ENCODE results near the gene TYSND1.
"Not testable (repeated sequence)": the region's sequence is repeated elsewhere in the genome, so short reads cannot be mapped to it uniquely, and the experiment has no call there.

Gene TYSND1

GRCh38 chr10:70162892-70163201 lies 16.3 kb upstream of the TYSND1 start:
- no peaks in the 10 kb centered on the region for H3K9me3 ChIP-seq (replicated peaks; ENCODE audit: low read length)
- H3K4me3 ChIP-seq (ENCODE audit: low read length): no peak overlapping the region
- H3K4me2 ChIP-seq (ENCODE audit: low read length): no peak overlapping the region
- peaks cover 81% of the 10 kb centered on the region for H3K36me3 ChIP-seq (ENCODE audit: insufficient read depth, low read length)
- peaks cover 17% of the 10 kb centered on the region for H3K4me1 ChIP-seq (ENCODE audit: control insufficient read depth, insufficient read depth, low read length)
- no peaks in the 10 kb centered on the region for H3K27me3 ChIP-seq (ENCODE audit: control insufficient read depth, insufficient read depth, low read length)
- no peak overlapping the region for H3K9ac ChIP-seq (ENCODE audit: low read depth, low read length)

DNA sequence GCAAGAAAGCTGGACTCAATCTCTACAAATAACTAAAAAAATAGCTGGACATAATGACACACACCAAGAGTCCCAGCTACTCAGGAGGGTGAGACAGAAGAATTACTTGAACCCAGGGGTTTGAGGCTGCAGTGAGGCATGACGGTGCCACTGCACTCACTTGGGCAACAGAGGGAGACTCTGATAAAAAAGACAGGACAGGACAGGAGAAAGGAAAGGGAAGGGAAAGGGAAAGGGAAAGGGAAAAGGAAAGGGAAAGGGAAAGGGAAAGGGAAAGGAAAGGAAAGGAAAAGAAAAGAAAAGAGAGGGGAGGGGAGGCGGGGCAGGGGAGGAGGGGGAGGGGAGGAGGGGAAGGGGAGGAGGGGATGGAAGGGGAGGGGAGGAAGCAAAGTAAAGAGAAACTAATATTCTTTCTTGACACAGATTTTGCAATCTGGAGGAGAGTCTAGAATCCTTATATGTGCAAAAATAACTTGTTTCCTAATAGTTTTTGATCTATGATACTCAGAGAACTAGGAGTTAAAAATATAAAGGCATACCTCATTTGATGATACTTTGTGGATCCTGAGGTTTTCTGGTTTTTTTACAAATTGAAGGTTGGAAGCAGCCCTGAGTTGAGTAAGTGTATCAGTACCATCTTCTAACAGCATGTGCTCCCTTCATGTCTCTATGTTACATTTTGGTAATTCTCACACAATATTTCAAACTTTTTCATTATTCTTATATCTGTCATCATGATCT lies 15.8 kb upstream of the TYSND1 start:
- H3K9me3 ChIP-seq (replicated peaks; ENCODE audit: low read length): no peaks in the 10 kb centered on the region
- H3K27me3 ChIP-seq (ENCODE audit: control insufficient read depth, insufficient read depth, low read length): no peaks in the 10 kb centered on the region
- no peak overlapping the region for H3K9ac ChIP-seq (ENCODE audit: low read depth, low read length)
- H3K4me3 ChIP-seq (ENCODE audit: low read length): no peak overlapping the region
- no peak overlapping the region for H3K4me2 ChIP-seq (ENCODE audit: low read length)
- peaks cover 12% of the 10 kb centered on the region for H3K4me1 ChIP-seq (ENCODE audit: control insufficient read depth, insufficient read depth, low read length)
- peaks cover 82% of the 10 kb centered on the region for H3K36me3 ChIP-seq (ENCODE audit: insufficient read depth, low read length)

- Histone ChIP-seq H3K9ac (ENCODE audit: low read depth, low read length) (no peak overlapping the region), H3K4me2 (ENCODE audit: low read length) (no peak overlapping the region), H3K4me1 (ENCODE audit: control insufficient read depth, insufficient read depth, low read length) (peaks cover 7% of the 10 kb centered on the region), H3K9me3 (replicated peaks; ENCODE audit: low read length) (no peaks in the 10 kb centered on the region), H3K36me3 (ENCODE audit: insufficient read depth, low read length) (peaks cover 84% of the 10 kb centered on the region), H3K27me3 (ENCODE audit: control insufficient read depth, insufficient read depth, low read length) (no peaks in the 10 kb centered on the region), H3K4me3 (ENCODE audit: low read length) (no peak overlapping the region)
Measured at GRCh38 chr10:70160798-70161197, 14.3 kb upstream of the TYSND1 start.

DNA sequence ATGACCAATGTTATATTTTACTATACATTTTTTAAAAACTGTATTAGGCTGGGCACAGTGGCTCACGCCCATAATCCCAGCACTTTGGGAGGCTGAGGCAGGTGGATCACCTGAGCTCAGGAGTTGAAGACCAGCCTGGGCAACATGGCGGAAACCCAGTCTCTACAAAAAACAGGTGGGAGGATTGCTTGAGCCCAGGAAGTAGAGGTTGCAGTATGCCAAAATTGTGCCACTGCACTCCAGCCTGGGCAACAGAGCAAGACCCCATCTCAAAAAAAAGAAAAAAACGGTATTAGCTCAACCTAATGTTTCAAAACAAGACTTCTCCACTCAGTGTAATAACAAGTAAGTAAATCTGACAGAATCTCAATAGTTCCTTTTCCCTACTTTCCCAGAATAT lies 12.9 kb upstream of the TYSND1 start:
- H3K4me1 ChIP-seq (ENCODE audit: control insufficient read depth, insufficient read depth, low read length); H3K9ac ChIP-seq (ENCODE audit: low read depth, low read length); H3K4me2 ChIP-seq (ENCODE audit: low read length); H3K9me3 ChIP-seq (replicated peaks; ENCODE audit: low read length); H3K4me3 ChIP-seq (ENCODE audit: low read length); H3K27me3 ChIP-seq (ENCODE audit: control insufficient read depth, insufficient read depth, low read length): not testable (repeated sequence)
- peaks cover 86% of the 10 kb centered on the region for H3K36me3 ChIP-seq (ENCODE audit: insufficient read depth, low read length)

DNA sequence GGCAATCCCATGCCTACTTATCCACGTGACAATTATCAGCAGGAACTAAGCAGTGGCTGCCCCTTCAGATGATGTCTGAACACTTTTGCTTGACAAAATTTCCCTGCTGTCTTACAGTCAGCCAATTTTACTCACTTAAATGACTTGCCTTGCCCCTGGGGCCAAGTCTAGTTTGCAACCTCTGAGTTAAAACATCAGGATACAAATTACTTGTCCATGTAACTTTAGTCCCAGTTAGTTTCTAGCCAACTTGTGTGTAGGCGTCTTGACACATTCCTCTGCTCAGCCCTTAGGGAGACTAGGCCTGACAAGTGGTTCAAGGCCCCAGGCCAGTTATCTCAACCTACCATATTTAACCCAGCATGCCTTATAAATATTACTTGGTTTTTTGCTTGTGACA lies 11.6 kb upstream of the TYSND1 start:
- no peaks in the 10 kb centered on the region for H3K9me3 ChIP-seq (replicated peaks; ENCODE audit: low read length)
- peaks cover 7% of the 10 kb centered on the region for H3K4me1 ChIP-seq (ENCODE audit: control insufficient read depth, insufficient read depth, low read length)
- H3K27me3 ChIP-seq (ENCODE audit: control insufficient read depth, insufficient read depth, low read length): no peaks in the 10 kb centered on the region
- H3K4me2 ChIP-seq (ENCODE audit: low read length): no peak overlapping the region
- no peak overlapping the region for H3K4me3 ChIP-seq (ENCODE audit: low read length)
- H3K36me3 ChIP-seq (ENCODE audit: insufficient read depth, low read length): peaks cover 86% of the 10 kb centered on the region
- no peak overlapping the region for H3K9ac ChIP-seq (ENCODE audit: low read depth, low read length)

GRCh38 chr10:70155255-70155838 lies 8.8 kb upstream of the TYSND1 start:
- Histone ChIP-seq H3K36me3 (ENCODE audit: insufficient read depth, low read length) (peaks cover 92% of the 10 kb centered on the region), H3K9ac (ENCODE audit: low read depth, low read length) (no peak overlapping the region)

DNA sequence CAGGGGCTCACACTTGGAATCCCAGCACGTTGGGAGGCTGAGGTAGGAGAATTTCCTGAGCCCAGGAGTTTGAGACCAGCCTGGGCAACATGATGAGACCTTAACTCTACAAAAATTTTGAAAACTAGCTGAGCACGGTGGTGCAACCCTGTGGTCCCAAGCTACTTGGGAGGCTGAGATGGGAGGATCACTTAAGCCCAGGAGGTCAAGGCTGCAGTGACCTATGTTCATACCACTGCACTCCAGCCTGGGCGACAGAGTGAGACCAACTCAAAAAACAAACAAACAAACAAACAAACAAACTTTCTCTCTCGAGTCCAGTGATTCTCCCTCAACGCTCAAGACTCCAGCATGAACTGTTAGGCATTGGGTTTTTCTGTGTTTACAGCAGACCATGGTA lies 2.0 kb upstream of the TYSND1 start:
- peaks cover 19% of the 10 kb centered on the region for H3K4me1 ChIP-seq (ENCODE audit: control insufficient read depth, insufficient read depth, low read length)
- no peak overlapping the region for H3K9ac ChIP-seq (ENCODE audit: low read depth, low read length)
- H3K4me3 ChIP-seq (ENCODE audit: low read length): no peak overlapping the region
- H3K4me2 ChIP-seq (ENCODE audit: low read length): no peak overlapping the region
- H3K36me3 ChIP-seq (ENCODE audit: insufficient read depth, low read length): peaks cover 49% of the 10 kb centered on the region
- H3K9me3 ChIP-seq (replicated peaks; ENCODE audit: low read length): no peaks in the 10 kb centered on the region
- no peaks in the 10 kb centered on the region for H3K27me3 ChIP-seq (ENCODE audit: control insufficient read depth, insufficient read depth, low read length)

More at GRCh38 chr10:70155255-70155838, 8.8 kb upstream of the TYSND1 start:
- no peaks in the 10 kb centered on the region for H3K27me3 ChIP-seq (ENCODE audit: control insufficient read depth, insufficient read depth, low read length)
- no peak overlapping the region for H3K4me3 ChIP-seq (ENCODE audit: low read length)
- peaks cover 2% of the 10 kb centered on the region for H3K4me1 ChIP-seq (ENCODE audit: control insufficient read depth, insufficient read depth, low read length)
- no peak overlapping the region for H3K4me2 ChIP-seq (ENCODE audit: low read length)
- no peaks in the 10 kb centered on the region for H3K9me3 ChIP-seq (replicated peaks; ENCODE audit: low read length)

DNA sequence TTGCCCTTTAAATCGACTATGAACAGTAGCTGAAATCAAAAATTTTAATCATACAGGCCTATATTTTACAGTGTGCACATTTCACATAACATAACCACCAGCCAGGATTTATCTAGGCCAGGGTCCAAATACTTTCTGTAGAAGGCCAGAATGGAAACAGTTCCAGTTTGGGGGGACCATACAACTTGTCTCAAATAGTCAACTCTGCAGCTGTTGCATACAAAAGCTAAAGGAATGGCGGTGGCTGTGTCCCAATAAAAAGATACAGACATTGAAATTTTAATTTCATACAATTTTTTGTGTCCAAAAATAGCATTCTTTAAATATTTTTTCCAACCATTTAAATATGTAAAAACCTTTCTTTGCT lies 742 bp upstream of the TYSND1 start:
- Histone ChIP-seq H3K9ac (ENCODE audit: low read depth, low read length) (peak overlapping the region; percentile 83), H3K4me2 (ENCODE audit: low read length) (peak overlapping the region; percentile 98), H3K9me3 (replicated peaks; ENCODE audit: low read length) (no peaks in the 10 kb centered on the region), H3K27me3 (ENCODE audit: control insufficient read depth, insufficient read depth, low read length) (no peaks in the 10 kb centered on the region), H3K4me3 (ENCODE audit: low read length) (no peak overlapping the region), H3K36me3 (ENCODE audit: insufficient read depth, low read length) (peaks cover 36% of the 10 kb centered on the region), H3K4me1 (ENCODE audit: control insufficient read depth, insufficient read depth, low read length) (peaks cover 19% of the 10 kb centered on the region)

- no peaks in the 10 kb centered on the region for H3K9me3 ChIP-seq (replicated peaks; ENCODE audit: low read length)
- no peaks in the 10 kb centered on the region for H3K27me3 ChIP-seq (ENCODE audit: control insufficient read depth, insufficient read depth, low read length)
- peak overlapping the region; percentile 98 for H3K4me2 ChIP-seq (ENCODE audit: low read length)
- H3K9ac ChIP-seq (ENCODE audit: low read depth, low read length): peak overlapping the region; percentile 83
- peaks cover 19% of the 10 kb centered on the region for H3K4me1 ChIP-seq (ENCODE audit: control insufficient read depth, insufficient read depth, low read length)
- peak overlapping the region; percentile 78 for H3K4me3 ChIP-seq (ENCODE audit: low read length)
- peaks cover 23% of the 10 kb centered on the region for H3K36me3 ChIP-seq (ENCODE audit: insufficient read depth, low read length)
Measured at GRCh38 chr10:70145666-70146488, 623 bp downstream of the TYSND1 start.

DNA sequence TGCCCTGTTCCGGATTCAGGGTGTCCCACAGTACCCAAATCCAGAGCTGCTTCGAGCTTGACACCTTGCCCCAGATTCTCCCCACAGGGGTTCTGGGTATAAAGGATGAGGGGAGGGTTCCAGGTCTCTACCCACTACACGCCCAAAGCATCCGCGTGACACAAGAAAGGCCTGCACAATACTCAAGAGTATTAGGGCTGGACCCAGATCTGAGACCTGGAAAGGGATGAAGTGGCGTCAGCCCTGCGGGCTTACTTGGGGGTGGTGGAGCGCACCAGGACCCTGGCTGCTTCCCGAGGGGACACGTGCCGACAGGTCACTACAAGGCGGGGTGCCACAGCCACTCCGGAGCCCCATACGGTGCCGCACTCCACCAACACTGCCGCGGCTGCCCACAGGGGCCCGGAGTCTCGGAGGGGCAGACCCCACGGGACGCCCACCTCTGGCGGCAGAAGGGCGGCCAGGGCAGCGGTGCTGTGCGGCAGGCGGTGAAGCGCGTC lies 1.3 kb downstream of the TYSND1 start:
- H3K9ac ChIP-seq (ENCODE audit: low read depth, low read length): peak overlapping the region; percentile 83
- H3K36me3 ChIP-seq (ENCODE audit: insufficient read depth, low read length): peaks cover 16% of the 10 kb centered on the region
- H3K27me3 ChIP-seq (ENCODE audit: control insufficient read depth, insufficient read depth, low read length): no peaks in the 10 kb centered on the region
- peak overlapping the region; percentile 78 for H3K4me3 ChIP-seq (ENCODE audit: low read length)
- H3K4me2 ChIP-seq (ENCODE audit: low read length): peak overlapping the region; percentile 98
- H3K4me1 ChIP-seq (ENCODE audit: control insufficient read depth, insufficient read depth, low read length): peaks cover 19% of the 10 kb centered on the region
- H3K9me3 ChIP-seq (replicated peaks; ENCODE audit: low read length): no peaks in the 10 kb centered on the region

- H3K9me3 ChIP-seq (replicated peaks; ENCODE audit: low read length): no peaks in the 10 kb centered on the region
- peak overlapping the region; percentile 83 for H3K9ac ChIP-seq (ENCODE audit: low read depth, low read length)
- peaks cover 12% of the 10 kb centered on the region for H3K36me3 ChIP-seq (ENCODE audit: insufficient read depth, low read length)
- no peaks in the 10 kb centered on the region for H3K27me3 ChIP-seq (ENCODE audit: control insufficient read depth, insufficient read depth, low read length)
- H3K4me3 ChIP-seq (ENCODE audit: low read length): peak overlapping the region; percentile 78
- H3K4me1 ChIP-seq (ENCODE audit: control insufficient read depth, insufficient read depth, low read length): peaks cover 19% of the 10 kb centered on the region
- peak overlapping the region; percentile 98 for H3K4me2 ChIP-seq (ENCODE audit: low read length)
Measured at GRCh38 chr10:70144372-70145110, 2.0 kb downstream of the TYSND1 start.

All from skeletal muscle satellite cell (primary cell).